GM12873 (cell line): ENCODE data around the gene ATOSA.

ENCODE experiments used
- TF ChIP-seq, protein P1 (sequence below): IDR thresholded peaks from 2 replicates; pipeline ENCODE4 v1.5.1; 2012; ENCODE audit warnings: low read depth, mild to moderate bottlenecking, moderate library complexity, low read length, control low read depth; ENCODE audit not compliant: insufficient read depth; ENCODE audit errors: missing control alignments

ATOSA gene

DNA sequence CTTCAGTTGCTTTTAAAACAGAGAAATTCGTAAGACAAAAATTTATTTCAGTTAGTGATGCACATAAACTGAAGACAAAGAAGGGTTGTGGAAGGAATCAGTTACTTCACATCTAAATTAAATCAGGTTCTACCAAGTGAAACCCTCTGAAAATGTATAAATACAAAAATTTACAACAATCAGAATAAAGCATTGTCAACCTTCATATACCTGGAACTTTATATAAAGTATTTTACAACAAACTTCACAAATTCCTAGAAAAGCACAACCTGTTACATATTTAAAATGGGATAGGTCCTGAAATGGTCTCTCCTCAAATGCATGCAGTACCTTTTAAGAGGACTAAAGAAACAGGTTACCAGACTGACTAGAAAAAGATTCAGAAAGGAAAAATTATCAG is 26.9 kb downstream of the ATOSA start:
- TF ChIP-seq, protein P1, sequence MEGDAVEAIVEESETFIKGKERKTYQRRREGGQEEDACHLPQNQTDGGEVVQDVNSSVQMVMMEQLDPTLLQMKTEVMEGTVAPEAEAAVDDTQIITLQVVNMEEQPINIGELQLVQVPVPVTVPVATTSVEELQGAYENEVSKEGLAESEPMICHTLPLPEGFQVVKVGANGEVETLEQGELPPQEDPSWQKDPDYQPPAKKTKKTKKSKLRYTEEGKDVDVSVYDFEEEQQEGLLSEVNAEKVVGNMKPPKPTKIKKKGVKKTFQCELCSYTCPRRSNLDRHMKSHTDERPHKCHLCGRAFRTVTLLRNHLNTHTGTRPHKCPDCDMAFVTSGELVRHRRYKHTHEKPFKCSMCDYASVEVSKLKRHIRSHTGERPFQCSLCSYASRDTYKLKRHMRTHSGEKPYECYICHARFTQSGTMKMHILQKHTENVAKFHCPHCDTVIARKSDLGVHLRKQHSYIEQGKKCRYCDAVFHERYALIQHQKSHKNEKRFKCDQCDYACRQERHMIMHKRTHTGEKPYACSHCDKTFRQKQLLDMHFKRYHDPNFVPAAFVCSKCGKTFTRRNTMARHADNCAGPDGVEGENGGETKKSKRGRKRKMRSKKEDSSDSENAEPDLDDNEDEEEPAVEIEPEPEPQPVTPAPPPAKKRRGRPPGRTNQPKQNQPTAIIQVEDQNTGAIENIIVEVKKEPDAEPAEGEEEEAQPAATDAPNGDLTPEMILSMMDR = no peak

DNA sequence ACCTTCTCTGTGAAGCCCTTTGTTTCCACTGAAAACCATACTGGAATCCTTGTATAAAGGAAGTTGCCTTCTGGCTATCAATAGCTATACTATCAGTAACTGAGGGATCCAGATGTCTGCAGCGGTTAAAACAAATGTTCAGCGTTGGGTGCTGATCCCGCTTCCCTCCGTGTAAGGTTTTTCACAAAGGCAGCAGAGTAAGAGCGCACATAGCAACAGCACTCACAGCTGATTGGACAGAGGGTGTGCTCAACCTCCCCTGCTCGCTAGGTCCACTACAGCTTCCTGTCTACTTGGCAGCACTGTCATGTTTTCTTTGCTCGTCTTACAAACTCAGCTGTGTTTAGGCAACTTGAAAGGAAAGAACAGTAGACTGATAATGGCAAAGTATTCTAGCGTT is 27.3 kb downstream of the ATOSA start:
- TF ChIP-seq, protein P1 = no peak

DNA sequence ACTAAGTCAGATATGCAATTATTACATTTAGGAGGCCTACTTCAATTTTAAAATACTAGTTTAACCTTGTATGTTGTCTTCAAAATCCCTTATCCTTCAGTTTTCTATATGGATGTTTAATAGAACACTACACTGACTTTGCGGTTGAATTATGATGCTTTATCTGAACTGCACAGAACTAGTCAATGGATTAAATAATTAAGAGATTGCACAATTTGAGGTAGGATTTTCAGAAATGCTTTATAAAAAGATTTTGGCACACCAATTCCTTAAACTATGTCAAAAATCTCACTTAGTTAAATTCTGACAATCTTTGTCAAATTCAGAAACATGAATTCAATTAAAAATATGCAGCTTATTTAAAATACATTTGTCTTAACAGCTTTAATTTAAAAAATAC is 28.1 kb downstream of the ATOSA start:
- TF ChIP-seq, protein P1 = no peak

DNA sequence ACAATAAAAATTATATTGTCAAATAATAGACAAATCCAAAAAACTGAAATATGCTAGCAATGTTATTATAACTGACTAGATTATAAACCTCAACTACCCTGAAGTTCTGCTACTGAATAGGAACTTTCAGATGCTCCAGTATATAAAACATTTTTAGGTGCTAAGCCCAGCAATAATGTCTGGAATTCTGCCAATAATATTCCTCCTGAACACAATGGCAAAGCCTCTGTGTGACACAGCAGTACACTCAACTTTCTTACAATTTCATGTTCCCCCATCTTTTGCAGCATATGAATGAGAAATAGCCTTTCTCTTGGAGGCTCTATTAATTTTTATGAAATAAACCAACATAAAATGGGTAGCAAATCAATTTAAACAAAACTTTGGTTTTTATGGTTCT is 29.5 kb downstream of the ATOSA start:
- TF ChIP-seq, protein P1 = no peak

DNA sequence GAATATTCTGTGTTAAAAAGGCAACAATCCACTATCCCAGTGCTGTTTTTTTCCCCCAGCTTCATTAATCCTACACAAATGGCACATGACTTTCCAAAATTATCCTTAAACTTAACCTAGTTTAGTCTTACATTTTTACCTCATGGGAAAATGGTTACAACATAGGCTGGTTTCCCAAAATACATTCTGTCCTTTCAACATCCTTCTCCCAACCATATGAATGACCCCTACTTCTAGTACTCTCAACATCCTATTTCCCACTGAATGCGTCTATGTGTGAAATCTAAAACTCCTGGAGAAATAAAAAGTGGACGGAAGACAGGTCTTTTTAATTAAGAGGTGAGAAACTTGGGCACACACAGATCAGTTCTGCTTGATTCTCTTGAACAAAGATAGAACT is 33.3 kb downstream of the ATOSA start:
- TF ChIP-seq, protein P1 = no peak

DNA sequence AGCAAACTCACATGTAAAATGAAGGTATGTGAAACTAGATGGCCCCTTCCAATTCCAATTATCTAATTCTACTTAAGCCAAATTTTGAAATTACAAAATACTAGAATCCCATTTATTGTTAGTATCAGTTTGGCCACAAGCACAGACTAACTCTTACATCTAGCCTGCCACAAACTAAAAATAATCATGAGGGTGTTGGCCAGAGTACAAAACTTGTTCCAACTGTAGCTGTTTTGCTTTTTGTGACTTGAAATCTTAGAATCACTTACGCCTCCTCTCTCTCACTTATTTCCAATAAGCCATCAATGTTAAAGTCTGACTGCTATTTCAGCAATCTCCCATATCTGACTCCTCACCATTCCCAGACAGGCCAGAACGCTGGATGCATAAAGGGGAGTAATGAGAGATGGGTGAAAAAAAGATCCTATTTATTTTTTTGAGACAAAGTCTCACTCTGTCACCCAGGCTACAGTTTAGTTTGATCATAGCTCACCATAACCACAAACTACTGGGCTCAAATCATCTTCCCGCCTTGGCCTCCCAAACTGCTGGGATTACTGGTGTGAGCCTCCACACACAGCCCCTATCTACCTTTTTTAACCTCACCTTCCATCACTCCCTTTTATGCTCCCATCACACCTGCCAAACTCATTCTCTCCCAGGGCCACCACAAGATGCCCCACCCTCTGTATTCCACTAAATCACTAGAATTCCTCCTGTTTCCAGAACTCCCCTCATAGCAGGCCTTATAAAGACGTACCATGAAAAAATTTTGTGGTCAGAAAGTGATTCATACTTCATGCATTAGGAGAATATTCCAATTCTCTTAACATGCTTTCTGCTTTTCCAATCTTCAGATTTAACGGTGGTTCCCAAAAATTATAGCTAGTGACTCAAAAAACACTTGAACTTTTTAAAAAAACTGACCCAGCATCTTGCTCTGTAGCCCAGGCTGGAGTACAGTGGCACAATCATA is 36.5 kb downstream of the ATOSA start:
- TF ChIP-seq, protein P1 = no peak

DNA sequence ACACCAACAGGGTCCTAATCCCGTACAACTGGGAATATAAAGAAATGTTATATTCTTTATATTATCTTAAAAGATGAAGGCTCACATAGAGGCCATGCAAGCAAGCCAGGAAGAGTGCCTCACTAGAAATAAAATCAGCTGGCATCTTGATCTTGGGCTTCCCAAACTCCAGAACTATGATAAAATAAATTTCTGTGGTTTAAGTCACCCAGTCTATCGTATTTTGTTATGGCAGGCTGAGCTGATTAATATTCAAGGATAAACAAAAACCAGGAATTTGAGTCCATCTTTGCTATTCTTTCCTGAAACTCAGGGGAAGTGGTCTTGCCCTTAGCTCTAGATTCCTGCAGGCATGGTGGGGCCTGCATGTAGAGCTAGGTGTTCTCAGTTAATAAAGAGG is 42.7 kb downstream of the ATOSA start:
- TF ChIP-seq, protein P1 = no peak
